ENCODE measurements around the gene SPECC1L.
"Not testable (repeated sequence)": the region's sequence is repeated elsewhere in the genome, so short reads cannot be mapped to it uniquely, and the experiment has no call there.

DNA sequence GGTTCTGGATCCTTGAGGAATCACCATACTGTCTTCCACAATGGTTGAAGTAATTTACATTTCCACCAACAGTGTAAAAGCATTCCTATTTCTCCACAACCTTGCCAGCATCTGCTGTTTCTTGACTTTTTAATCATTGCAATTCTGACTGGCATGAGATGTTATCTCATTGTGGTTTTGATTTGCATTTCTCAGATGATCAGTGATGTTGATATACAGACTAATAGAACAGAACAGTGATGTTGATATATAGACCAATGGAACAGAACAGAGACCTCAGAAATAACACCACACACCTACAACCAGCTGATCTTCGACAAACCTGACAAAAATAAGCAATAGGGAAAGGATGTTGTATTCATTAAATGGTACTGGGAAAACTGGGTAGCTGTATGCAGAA, 29.9 kb downstream of the SPECC1L start:
- TF ChIP-seq POLR2A, POLR2AphosphoS5 (IDR thresholded peaks at IDR 0.05): not testable (repeated sequence)
- TF ChIP-seq, protein P1, sequence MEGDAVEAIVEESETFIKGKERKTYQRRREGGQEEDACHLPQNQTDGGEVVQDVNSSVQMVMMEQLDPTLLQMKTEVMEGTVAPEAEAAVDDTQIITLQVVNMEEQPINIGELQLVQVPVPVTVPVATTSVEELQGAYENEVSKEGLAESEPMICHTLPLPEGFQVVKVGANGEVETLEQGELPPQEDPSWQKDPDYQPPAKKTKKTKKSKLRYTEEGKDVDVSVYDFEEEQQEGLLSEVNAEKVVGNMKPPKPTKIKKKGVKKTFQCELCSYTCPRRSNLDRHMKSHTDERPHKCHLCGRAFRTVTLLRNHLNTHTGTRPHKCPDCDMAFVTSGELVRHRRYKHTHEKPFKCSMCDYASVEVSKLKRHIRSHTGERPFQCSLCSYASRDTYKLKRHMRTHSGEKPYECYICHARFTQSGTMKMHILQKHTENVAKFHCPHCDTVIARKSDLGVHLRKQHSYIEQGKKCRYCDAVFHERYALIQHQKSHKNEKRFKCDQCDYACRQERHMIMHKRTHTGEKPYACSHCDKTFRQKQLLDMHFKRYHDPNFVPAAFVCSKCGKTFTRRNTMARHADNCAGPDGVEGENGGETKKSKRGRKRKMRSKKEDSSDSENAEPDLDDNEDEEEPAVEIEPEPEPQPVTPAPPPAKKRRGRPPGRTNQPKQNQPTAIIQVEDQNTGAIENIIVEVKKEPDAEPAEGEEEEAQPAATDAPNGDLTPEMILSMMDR (IDR thresholded peaks at IDR 0.05) = not testable (repeated sequence)
